Body of pancreas (tissue), 4 donors: ENCODE measurements around the gene MYO5A. TPM values are rescaled to one million over a fixed set of nuclear protein-coding genes. Genes with fewer than 3 reads are reported as not detected.
"Not testable (repeated sequence)": the region's sequence is repeated elsewhere in the genome, so short reads cannot be mapped to it uniquely, and the experiment has no call there.

Experiments
- ATAC-seq: fragments of 150-250 bp; one replicate; pipeline ENCODE4 v1.9.1; 2016
- DNase-seq, 4 donors: peaks; one replicate each; pipeline ENCODE4 v3.0.0-alpha.2; 2019
- H3K27ac ChIP-seq, 4 donors: fragments of 200-600 bp; sonication (generic); 1 replicate in 3 of 4; 2 replicates in 1 of 4; pipeline versions ENCODE4 v1.5.1 to v1.6.1; 2016 to 2019; ENCODE audit warnings: mild to moderate bottlenecking in 1 of 4, mixed read lengths in 1 of 4, moderate library complexity in 1 of 4
- H3K27me3 ChIP-seq, 2 donors: fragments of 200-600 bp; sonication (generic); one replicate each; pipeline ENCODE4 v1.6.0; 2016; ENCODE audit warnings: mild to moderate bottlenecking in 1 of 2
- H3K36me3 ChIP-seq, 2 donors: fragments of 200-600 bp; sonication (generic); replicated peaks in 1 of 2; 2 replicates each; pipeline ENCODE4 v1.5.1; 2016; ENCODE audit warnings: low read depth in 2 of 2; ENCODE audit not compliant: insufficient read depth in 1 of 2
- H3K4me1 ChIP-seq: fragments of 200-600 bp; sonication (generic); one replicate; pipeline ENCODE4 v1.6.0; 2016
- H3K4me3 ChIP-seq, 2 donors: fragments of 200-600 bp; sonication (generic); 1 replicate in 1 of 2; 2 replicates in 1 of 2; pipeline ENCODE4 v1.5.1; 2016 to 2019
- H3K9me3 ChIP-seq, 3 donors: fragments of 200-600 bp; sonication (generic); 1 replicate in 2 of 3; 2 replicates in 1 of 3; pipeline ENCODE4 v1.5.1; 2016
- CTCF ChIP-seq, 7 experiments: fragments of 450-650 bp in 4 of 7; fragments of 200-600 bp in 3 of 7; sonication (generic) in 3 of 7; IDR thresholded peaks; one replicate each; pipeline ENCODE4 v1.5.1; 2016 to 2019; ENCODE audit warnings: antibody characterized with exemption in 7 of 7
- POLR2A ChIP-seq, 3 donors: fragments of 450-650 bp; IDR thresholded peaks; one replicate each; pipeline ENCODE4 v1.6.1; 2016; ENCODE audit warnings: antibody characterized with exemption in 3 of 3, mild to moderate bottlenecking in 2 of 3
- WGBS, 2 donors: methylation state at CpG; one replicate each; pipeline ENCODE4 v1.1.5; 2017; 5-methylcytosine and 5-hydroxymethylcytosine counted together
- intact Hi-C: fragments of 100-400 bp; cut with DNase I; formaldehyde crosslinking; loops from one replicate; pipeline ENCODE4 v1.15.1; 2023
- total RNA-seq, 2 donors: library from RNA; depleted of rRNA; stranded (reverse); fragments of >200 nt; gene quantifications; one replicate each; pipeline ENCODE4 v1.1.0, GENCODE V29; 2016

The MYO5A gene
- total RNA-seq, 2 donors from 2014 or later, result 8.2 to 11.9 TPM

GRCh38 chr15:52556524-52557273, 28.0 kb upstream of the MYO5A start:
- ATAC-seq, result no peak
- 67 to 74% methylated on average over 3 of the region's 3 CpGs for WGBS, 2 donors
- Histone ChIP-seq H3K9me3 (no peaks in the 10 kb centered on the region), H3K4me1 (peaks cover 24% of the 10 kb centered on the region), H3K27ac (peak overlapping the region in 1 of 4 donors; percentile 11), H3K36me3 (peaks cover 0 to 2% of the 10 kb centered on the region in 2 donors), H3K4me3 (no peak overlapping the region), H3K27me3 (no peaks in the 10 kb centered on the region)
- no peak for DNase-seq
- TF ChIP-seq CTCF (IDR thresholded peaks at IDR 0.05) (no peak), POLR2A (IDR thresholded peaks at IDR 0.05) (no peak)
- intact Hi-C loops, result no loop called here

GRCh38 chr15:52552303-52552702, 23.6 kb upstream of the MYO5A start:
- no peak for TF ChIP-seq CTCF (IDR thresholded peaks at IDR 0.05)
- TF ChIP-seq POLR2A (IDR thresholded peaks at IDR 0.05), result no peak
- no peak overlapping the region for H3K4me3 ChIP-seq
- peak overlapping the region in 1 of 4 donors; percentile 59 for H3K27ac ChIP-seq
- H3K27me3 ChIP-seq, result no peaks in the 10 kb centered on the region
- intact Hi-C loops, result no loop called here
- H3K9me3 ChIP-seq, result no peaks in the 10 kb centered on the region
- H3K4me1 ChIP-seq, result peaks cover 3% of the 10 kb centered on the region
- DNase-seq, result no peak
- peaks cover 0 to 16% of the 10 kb centered on the region in 2 donors for H3K36me3 ChIP-seq
- 64 to 91% methylated on average over 2 of the region's 2 CpGs for WGBS, 2 donors
- ATAC-seq, result no peak

- no peak for TF ChIP-seq CTCF (IDR thresholded peaks at IDR 0.05)
- TF ChIP-seq POLR2A (IDR thresholded peaks at IDR 0.05), result no peak
- 68 to 92% methylated on average over 6 of the region's 6 CpGs for WGBS, 2 donors
- Histone ChIP-seq H3K4me1 (peaks cover under 1% of the 10 kb centered on the region), H3K27ac (peak overlapping the region in 1 of 4 donors; percentile 59), H3K36me3 (peaks cover 0 to 16% of the 10 kb centered on the region in 2 donors), H3K27me3 (no peaks in the 10 kb centered on the region), H3K4me3 (no peak overlapping the region), H3K9me3 (no peaks in the 10 kb centered on the region)
- intact Hi-C loops, result no loop called here
- DNase-seq (peak in 1 of 4 donors; percentile 53), ATAC-seq (no peak)
Observed at GRCh38 chr15:52551762-52552161, 23.1 kb upstream of the MYO5A start.

- H3K36me3 ChIP-seq, result peaks cover 0 to 20% of the 10 kb centered on the region in 2 donors
- DNase-seq, intact Hi-C loops, H3K4me3 ChIP-seq, H3K4me1 ChIP-seq, H3K27me3 ChIP-seq, H3K9me3 ChIP-seq, H3K27ac ChIP-seq, ATAC-seq: not testable (repeated sequence)
- 87 to 93% methylated on average over 1 of the region's 1 CpG for WGBS, 2 donors
Observed at GRCh38 chr15:52551186-52551585, 22.5 kb upstream of the MYO5A start.

- no peak overlapping the region for H3K4me3 ChIP-seq
- peaks cover 0 to 18% of the 10 kb centered on the region in 2 donors for H3K36me3 ChIP-seq
- no peaks in the 10 kb centered on the region for H3K27me3 ChIP-seq
- 89 to 97% methylated on average over 4 to 5 of the region's 5 CpGs for WGBS, 2 donors
- no peak overlapping the region for H3K27ac ChIP-seq
- no peaks in the 10 kb centered on the region for H3K4me1 ChIP-seq
- intact Hi-C loops, result no loop called here
- no peaks in the 10 kb centered on the region for H3K9me3 ChIP-seq
- ATAC-seq (no peak), DNase-seq (no peak)
- no peak for TF ChIP-seq CTCF (IDR thresholded peaks at IDR 0.05)
- no peak for TF ChIP-seq POLR2A (IDR thresholded peaks at IDR 0.05)
Observed at GRCh38 chr15:52546031-52546751, 17.5 kb upstream of the MYO5A start.
